GM19468 (cell line): ENCODE data around the gene DGKD.
"Not testable (repeated sequence)": the region's sequence is repeated elsewhere in the genome, so short reads cannot be mapped to it uniquely, and the experiment has no call there.

ENCODE experiments used
- ATAC-seq: cut with Tn5 transposase; IDR thresholded peaks from one replicate; pipeline ENCODE4 v1.9.1; 2021; ENCODE audit warnings: mild to moderate bottlenecking, moderate library complexity, moderate number of reproducible peaks; ENCODE audit not compliant: unreplicated experiment; ENCODE audit errors: extremely low read depth

Gene DGKD

DNA sequence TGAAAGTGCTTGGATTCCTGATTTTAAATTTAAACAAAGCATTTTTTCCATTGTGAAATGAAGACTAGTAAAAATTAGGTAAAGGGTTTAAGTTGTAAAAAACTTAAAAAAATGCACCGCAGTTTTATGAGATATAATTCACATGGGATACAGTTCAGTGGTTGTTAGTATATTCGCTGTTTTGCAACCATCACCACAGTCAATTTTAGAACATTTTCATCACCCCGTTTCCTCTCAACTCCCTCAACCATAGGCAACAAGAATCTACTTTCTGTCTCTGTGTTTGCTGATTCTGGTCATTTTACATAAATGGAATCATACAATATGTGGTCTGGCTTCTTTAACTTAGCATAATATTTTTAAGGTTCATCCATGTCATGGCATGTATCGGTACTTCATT, 4.0 kb downstream of the DGKD start:
- no peak for ATAC-seq

DNA sequence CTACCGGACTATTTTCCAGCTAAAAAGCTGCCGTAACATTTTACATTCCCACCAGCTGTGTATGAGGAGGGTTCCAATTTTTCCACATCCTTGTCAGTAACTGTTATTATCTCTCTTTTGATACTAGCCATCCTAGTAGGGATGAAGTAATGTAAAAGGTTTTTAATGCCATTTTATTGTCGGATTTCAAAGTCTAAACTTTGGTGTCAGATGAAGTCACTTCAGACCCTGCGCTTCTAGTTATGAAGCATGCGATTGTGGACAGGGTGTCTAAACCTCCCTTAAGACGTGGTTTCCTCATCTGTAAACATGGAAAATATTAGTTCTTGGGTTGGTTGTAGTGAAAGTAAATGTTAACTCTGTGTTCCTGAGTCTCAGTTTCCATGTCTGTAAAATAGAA, 4.7 kb downstream of the DGKD start:
- ATAC-seq: no peak

DNA sequence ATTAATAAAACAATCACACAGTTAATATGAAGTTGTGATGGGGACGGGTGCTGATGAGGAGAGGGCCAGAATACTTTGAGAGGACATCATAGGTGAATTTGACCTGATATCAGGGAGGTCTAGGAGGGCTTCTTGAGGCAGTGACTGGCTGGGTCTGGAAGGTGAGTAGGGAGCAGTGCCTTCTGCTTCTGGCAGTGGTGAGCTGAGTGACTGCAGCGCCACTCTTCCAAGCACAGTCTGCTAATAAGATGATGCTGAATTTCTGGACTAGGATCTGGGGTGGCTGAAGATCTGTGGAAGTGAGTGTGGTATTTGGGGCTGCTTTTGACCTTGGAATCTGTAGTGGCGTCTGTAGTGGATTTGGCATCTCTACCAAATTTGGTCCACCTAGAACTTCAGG, 5.5 kb downstream of the DGKD start:
- no peak for ATAC-seq

DNA sequence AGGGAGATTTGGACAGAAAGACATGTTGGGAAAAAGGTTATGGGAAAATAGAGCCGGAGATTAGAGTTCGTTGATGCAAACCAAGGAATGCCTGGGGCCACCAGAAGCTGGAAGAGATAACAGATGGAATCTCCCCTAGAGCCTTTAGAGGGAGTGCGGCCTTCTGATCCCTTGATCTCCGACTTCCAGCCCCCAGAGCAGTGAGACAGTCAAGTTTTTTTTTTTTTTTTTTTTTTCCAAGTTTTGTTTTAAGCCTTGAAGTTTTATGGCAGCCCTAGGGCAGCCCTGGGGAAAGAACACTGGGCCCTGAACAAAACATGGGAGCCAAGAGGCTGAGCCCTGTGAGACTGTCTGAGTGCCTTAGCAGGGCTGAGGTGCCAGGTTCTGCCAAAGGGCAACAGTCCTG, 6.5 kb downstream of the DGKD start:
- ATAC-seq: no peak

DNA sequence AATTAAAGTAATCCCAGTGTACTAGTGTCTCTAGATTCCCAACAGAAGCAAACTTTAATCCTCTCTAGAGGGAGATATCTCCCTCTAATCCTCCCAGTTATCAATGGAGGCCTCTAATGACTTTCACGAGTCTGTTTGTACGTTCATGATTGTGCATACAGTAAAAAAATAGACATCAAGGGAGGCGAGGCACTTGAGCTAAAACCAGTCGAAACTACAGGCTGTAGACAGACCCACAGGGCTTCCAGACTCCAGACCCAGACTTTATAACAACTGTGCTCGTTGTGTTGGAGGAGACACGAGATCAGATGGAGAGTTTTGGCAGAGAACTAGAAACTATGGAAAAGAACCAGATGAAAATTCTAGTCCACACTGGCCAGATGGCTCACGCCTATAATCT, 7.0 kb downstream of the DGKD start:
- no peak for ATAC-seq

DNA sequence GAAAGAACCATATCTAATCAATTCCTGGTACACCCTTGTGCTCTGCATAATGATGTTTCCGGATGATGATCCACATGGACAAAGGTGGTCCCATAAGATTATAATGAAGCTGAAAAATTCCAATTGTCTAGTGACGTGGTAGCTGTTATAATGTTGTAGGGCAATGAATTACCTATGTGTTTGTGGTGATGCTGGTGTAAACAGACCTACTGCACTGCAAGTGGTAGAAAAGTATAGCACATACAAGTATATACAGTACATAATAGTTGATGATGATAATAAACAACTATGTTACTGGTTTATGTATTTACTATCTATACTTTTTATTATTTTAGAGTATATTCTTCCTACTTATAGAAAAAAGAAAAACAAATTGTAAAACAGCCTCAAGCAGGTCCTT, 8.4 kb downstream of the DGKD start:
- no peak for ATAC-seq

DNA sequence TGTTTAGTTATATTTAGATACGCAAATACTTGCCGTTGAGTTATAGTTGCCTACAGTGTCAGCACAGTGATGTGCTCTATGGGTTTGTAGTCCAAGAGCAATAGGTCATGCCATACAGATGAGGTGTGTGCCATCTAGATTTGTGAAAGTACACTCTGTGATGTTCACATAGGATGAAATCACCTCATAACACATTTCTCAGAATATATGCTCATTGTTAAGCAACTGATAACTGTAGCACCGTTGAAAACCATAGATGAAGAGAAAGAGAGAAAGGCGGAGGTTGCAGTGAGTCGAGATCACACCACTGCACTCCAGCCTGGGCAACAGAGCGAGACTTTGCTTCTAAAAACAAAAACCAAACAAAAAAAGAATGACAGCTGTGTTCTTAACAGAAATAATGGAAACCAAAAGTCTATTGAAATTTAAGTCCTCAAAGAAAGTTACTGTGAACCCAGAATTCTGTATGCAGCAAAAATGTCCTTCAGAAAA, 9.5 kb downstream of the DGKD start:
- ATAC-seq: no peak

DNA sequence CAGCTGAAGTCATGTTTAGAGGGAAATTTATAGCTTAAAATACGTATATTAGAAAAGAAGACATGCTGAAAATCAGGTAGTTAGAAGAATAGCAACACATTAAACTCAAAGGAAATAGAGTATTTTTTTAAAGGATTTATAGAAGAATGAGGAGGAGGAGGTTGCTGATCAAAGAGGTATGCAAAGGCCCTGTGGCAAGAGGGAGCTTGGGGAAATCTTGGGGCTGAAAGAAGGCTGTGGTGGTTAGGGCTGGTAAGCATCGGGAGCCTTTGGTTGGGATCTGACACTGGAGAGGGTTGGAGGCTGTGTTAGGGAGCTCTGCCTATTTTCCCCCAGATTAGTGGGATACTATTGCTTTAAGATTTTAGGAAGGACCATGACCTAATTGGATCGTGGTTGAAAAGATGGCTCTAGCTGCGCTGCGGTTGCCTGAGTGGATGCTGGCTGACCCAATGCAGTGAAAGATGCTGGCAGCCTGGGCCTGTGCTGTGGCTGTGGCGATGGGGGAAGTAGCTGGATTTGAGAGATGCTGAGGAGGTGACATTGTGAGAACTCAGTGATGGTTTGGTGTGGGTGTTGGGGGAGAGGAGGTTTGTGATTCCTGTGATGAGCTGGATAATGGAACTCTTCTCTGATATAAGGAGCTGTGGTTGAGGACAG, 11.7 kb downstream of the DGKD start:
- ATAC-seq: no peak

DNA sequence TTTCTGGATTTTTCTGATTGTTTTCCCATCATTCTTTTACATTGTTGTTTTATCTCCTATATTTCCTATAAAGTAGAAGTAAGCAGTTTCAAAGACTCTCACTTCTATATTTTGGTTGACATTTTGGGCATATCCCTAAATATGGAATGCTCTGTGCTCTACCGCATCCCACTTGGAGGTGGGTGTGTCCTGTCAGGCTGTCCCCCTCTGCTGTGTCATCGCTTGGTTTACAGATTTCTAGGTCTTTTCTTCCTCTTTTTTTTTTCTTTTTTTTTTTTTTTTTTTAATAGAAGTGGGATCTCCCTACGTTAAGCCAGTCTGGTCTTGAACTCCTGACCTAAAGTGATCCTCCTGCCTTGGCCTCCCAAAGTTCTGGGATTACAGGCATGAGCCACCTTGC, 13.3 kb downstream of the DGKD start:
- ATAC-seq: no peak

DNA sequence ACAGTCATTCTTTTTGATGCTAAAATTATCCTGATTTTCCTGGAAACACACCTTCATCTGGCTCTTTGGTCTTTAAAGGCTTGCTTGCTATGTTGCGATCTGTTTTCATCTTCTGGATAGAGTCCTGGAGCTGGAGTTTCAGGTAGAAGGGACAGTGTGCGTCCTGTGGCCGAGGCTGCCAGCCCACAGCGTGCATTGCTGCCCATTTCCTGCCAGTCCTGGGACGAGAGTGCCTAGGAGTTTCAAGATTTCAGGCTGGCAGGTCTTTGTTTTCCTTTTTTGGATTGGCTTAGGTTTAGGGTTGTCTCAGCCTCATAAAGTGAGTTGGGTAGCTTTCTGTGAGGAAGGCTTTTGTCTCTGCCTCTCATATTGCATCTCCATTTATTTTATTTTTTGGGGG, 14.5 kb downstream of the DGKD start:
- ATAC-seq: no peak

DNA sequence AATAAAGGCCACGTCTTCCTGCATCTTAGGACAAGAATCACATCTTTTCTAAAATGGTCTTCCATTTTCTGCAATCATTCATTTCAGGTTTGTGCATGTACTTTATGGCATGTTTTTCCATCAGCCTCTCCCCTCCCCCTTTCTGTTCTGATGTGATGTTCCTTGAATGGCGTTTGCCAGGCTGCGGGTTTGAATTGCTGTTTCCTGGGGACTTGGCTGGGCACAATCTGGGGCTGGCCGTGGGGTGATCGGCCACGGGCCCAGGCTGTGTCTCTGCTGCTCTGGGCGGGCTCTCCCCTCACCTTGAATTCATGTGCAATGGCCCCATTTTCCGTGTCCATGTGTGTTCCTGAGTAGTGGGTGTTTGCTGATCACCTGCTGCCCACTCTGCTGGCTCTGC, 15.2 kb downstream of the DGKD start:
- ATAC-seq: no peak

DNA sequence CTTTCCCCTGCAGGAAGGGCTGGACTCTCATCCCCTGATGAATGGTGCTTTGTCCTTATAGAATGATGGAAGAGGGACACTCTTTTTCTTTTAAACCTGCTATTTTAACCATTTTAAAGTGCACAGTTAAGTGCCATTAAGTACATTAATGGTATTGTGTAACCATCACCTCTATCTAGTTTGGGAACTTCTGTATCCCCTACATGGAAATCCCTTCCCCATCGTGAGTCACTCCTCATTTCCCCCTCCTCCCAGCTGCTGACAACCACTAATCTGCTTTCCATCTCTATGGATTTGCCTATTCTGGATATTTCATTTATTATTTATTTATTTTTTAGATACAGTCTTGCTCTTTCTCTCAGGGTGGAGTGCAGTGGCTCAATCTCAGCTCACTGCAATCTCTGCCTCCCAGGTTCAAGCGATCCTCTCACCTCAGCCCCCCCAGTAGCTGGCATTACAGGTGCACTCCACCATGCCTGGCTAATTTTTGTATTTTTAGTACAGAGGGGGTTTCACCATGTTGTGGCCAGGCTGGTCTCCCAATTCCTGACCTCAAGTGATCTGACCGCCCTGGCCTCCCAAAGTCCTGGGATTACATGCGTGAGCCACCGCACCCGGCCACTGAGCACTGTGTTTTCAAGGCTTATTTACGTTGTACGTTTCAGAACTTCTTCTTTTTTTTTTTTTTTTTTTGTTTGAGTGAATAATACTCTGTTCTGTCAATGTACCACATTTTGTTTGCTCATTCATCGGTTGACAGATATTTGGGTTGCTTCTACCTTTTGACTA, 15.8 kb downstream of the DGKD start:
- ATAC-seq: no peak

DNA sequence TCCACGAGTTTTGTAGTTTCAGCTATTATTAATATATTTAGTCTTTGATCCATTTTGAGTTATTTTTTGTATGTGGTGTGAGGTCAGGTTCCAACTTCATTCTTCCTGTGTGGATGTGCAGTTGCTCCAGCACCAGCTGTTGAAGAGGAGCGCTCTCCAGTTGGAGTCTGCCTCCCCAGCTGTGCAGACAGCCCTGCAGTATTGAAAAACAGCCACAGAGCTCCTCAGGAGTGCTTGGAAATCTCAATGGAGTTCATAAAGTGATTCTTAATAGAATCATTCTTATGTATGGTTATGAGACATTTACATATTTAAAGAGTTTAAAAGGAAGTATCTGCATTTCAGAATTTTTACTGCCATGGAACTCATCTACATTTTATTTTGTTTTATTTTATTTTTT, 17.3 kb downstream of the DGKD start:
- no peak for ATAC-seq

DNA sequence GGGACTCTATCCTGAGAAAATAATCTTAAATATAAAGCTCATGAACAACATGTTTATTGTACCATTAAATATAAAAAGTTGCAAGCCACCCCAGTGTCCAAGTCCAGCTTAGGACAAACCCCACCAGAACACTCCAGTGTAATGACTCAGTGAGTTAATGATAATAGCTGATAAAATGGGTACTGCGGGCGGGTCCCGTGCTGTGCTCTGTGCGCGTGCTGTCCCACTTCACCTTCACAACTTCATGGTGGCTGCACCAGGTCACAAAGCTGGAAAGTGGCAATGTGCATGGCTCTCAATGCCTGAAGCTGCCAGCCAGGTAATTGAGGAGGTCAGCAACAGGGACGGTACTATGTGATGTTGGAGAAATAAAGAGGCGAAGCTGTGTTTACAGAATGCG, 18.6 kb downstream of the DGKD start:
- ATAC-seq: no peak

DNA sequence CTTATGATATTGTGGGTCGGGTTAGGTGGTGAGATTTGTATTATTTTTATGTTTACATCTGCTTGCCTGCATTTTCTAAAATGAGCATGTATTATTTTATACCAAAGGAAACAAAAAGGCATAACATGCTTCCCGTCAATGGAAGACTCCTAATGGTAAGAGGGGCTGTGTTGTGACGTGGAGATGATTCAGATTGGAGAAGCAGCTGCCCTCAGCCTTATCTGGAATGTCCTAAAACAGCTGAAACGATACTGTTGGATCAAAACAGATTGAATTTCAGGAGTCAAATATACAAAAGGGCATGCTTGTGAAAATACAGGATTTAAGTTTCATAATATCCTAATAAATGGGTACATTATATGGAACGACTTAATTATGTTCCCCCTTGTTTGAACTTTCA, 19.0 kb downstream of the DGKD start:
- ATAC-seq: no peak

DNA sequence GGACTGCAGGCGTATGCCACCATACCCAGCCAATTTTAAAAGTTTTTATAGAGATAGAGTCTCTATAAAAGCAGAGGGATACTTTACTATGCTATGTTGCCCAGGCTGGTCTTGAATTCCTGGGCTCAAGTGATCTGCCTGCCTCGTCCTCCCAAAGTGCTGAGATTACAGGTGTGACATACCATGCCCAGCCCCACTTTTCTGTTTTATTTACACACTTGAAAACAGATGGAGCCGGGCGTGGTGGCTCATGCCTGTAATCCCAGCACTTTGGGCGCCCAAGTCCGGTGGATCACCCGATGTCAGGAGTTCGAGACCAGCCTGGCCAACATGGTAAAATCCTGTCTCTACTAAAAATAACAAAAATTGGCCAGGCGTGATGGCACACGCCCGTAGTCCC, 20.5 kb downstream of the DGKD start:
- not testable (repeated sequence) for ATAC-seq

DNA sequence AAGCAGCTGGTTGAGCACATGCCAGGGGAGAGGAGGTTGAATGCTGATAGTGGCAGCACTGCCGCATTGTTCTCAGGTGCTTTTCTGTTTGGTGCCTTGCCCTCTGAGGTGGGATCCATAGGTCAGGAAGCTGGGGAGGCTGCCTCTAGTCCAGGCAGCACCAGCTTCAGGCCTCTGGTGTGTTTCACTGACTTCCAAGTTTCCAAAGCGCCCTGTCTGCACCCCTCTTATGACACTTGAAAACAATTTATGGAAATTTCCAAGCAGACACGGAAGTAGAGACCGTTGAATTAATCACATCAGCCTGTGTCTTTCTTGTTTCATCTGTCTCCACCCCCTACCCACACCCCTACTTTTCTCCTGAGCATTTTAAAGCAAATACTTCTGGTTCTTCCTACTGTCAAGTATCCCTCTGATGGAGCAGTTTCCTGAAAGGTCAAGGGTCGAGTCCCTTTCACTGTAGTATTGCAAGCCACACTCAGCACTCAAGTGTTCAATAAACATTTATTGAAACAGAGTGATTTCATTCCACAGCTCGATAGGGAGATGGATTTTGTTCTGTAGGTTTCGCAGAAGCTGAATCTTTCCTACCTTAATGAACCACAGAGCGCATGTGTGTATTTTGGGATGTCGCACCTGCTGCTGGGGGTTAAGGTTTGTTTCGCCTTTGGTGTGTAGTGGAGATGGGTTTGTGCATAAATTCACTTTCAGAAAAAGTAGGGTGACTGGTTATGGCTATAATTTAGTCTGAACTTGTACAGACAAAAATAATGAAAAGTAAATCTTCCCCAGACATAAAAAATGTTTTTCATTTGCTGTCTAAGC, 21.4 kb downstream of the DGKD start:
- ATAC-seq: no peak

DNA sequence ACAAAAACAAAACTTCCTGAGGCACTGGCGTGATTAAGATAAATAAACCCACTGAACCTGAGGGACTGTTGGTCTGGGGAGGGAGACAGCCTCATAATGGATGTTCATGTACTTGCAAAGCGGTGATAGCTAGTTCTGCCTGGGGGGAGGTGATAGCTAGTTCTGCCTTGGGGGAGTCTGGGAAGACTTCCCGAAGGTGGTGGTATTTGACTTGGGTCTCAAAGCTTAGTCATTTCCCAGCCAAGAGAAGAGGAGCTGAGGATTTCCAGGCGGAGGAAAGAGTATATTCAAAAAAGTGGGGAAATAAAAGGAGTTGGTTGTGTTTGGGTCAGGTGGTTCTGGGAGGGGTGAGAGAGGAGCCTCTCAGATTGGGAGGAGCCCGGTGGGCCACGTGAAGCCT, 24.7 kb downstream of the DGKD start:
- ATAC-seq: no peak

DNA sequence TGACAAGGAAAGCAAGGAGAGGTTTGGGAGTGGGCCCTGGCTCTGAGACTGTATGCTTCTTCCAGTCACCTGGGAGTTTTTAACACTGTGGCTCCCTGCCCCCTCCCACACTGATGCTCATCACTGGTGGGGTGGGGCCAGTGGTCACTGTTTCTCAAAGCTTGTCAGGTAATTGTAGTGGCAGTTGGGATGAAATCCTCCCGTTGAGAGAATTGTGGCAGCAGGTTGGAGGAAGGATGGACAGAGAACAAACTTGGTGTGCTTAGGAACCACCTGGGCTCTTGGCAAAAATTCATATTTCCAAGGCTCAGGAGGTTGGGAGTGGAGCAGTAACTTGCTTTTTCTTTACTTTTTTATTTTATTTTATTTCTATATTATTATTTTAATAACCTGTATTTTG, 25.1 kb downstream of the DGKD start:
- ATAC-seq: no peak

DNA sequence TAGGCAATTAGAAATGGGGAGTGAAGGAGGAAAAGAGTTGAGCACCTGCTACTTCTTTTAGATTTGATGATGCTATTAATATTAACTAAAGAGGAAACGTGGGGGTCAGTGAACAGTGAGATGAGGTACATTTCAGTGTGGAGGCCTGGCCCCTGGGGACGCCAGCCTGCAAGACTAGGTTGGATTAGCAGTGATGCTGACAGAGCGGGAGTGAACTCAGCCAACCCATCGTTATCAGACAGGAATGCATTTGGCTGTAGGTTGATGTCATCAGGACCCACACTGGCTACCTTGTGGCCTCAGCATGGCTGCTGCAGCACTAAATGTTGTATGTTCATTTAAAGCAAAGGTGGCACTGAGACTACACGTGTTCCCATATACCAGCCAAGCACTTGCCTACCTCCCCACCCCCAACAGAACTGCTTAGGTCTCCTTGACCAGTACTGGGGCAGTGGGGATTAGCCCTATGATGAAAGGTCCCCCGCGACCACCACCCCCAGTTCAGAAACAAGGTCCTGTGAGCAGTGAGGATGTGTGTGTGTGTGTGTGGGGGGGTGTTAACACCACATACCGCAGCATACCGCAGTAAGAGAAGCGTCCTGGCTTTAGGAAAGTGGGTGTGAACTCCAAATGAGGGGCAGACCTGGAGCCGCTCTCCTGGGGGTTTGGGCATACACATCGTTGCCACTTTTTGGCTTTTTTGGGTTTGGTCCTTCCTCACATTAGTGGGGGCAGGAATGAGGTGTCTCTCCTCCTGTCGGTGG, 26.0 kb downstream of the DGKD start:
- ATAC-seq: no peak
